HCT116 (cell line): Measurements from ENCODE around the gene GRIA1.

Experiments used
- CEBPB ChIP-seq: IDR thresholded peaks from 2 replicates; pipeline ENCODE4 v1.6.1; 2012; ENCODE audit warnings: low read depth
- EGR1 ChIP-seq: IDR thresholded peaks from 2 replicates; pipeline ENCODE4 v1.6.1; 2012; ENCODE audit warnings: low read depth
- EZH2phosphoT487 ChIP-seq: fragments of 200-600 bp; IDR thresholded peaks from 2 replicates; pipeline ENCODE4 v1.6.1; 2018; ENCODE audit warnings: antibody characterized with exemption, borderline replicate concordance
- RAD21 ChIP-seq: IDR thresholded peaks from 2 replicates; pipeline ENCODE4 v1.6.1; 2012; ENCODE audit warnings: low read depth, mild to moderate bottlenecking
- ZNF274 ChIP-seq: fragments of 200-500 bp; sonication (Bioruptor generic); IDR thresholded peaks from 2 replicates; pipeline ENCODE4 v1.6.1; 2014; ENCODE audit warnings: mild to moderate bottlenecking, low read depth, low read length, inconsistent platforms
- TF ChIP-seq, protein P1 (sequence below): IDR thresholded peaks from 2 replicates; pipeline ENCODE4 v1.6.1; 2012
- TF ChIP-seq, protein P2 (sequence below): IDR thresholded peaks from 2 replicates; pipeline ENCODE4 v1.6.1; 2012
- TF ChIP-seq, protein P3 (sequence below), 3 experiments: fragments of 200-600 bp in 1 of 3; sonication (generic) in 1 of 3; IDR thresholded peaks in 2 of 3; conservative IDR thresholded peaks in 1 of 3; 2 replicates each; pipeline ENCODE4 v1.5.1; 2012 to 2017; ENCODE audit warnings: low read depth in 2 of 3, low read length in 2 of 3, antibody characterized with exemption in 1 of 3, borderline replicate concordance in 1 of 3, control low read depth in 1 of 3, mild to moderate bottlenecking in 1 of 3, mixed read lengths in 1 of 3, mixed run types in 1 of 3, moderate library complexity in 1 of 3; ENCODE audit not compliant: insufficient read depth in 1 of 3

DNA sequence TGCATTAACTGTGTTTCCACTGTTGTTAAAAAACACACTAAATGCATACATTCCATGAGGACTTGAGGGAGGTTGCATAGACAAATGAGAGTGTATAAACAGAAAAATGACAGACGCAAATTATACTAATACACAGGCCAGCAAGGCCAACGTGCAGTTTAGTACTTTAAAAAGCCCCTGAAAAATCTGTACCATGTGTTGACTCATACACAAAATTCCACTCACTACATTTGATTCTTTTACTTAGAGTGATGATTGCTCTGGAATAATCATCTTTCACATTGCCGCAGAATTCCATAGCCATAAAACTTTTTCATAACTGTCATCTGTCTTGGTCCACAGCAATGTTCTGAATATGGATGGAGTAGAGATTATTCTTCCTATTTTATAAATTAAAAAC lies 332.6 kb downstream of the GRIA1 start:
- TF ChIP-seq, protein P1, sequence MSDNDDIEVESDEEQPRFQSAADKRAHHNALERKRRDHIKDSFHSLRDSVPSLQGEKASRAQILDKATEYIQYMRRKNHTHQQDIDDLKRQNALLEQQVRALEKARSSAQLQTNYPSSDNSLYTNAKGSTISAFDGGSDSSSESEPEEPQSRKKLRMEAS: no peak
- TF ChIP-seq ZNF274: no peak
- no peak for TF ChIP-seq EGR1
- no peak for TF ChIP-seq CEBPB
- TF ChIP-seq, protein P2, sequence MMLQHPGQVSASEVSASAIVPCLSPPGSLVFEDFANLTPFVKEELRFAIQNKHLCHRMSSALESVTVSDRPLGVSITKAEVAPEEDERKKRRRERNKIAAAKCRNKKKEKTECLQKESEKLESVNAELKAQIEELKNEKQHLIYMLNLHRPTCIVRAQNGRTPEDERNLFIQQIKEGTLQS: no peak
- TF ChIP-seq RAD21: no peak
- TF ChIP-seq, protein P3, sequence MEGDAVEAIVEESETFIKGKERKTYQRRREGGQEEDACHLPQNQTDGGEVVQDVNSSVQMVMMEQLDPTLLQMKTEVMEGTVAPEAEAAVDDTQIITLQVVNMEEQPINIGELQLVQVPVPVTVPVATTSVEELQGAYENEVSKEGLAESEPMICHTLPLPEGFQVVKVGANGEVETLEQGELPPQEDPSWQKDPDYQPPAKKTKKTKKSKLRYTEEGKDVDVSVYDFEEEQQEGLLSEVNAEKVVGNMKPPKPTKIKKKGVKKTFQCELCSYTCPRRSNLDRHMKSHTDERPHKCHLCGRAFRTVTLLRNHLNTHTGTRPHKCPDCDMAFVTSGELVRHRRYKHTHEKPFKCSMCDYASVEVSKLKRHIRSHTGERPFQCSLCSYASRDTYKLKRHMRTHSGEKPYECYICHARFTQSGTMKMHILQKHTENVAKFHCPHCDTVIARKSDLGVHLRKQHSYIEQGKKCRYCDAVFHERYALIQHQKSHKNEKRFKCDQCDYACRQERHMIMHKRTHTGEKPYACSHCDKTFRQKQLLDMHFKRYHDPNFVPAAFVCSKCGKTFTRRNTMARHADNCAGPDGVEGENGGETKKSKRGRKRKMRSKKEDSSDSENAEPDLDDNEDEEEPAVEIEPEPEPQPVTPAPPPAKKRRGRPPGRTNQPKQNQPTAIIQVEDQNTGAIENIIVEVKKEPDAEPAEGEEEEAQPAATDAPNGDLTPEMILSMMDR (IDR thresholded peaks at IDR 0.05 in 2 of 3, conservative IDR thresholded peaks at IDR 0.05 in 1 of 3; ENCODE audit: borderline replicate concordance in 1 of 3, insufficient read depth in 1 of 3, low read depth in 2 of 3, low read length in 2 of 3): no peak
- no peak for TF ChIP-seq EZH2phosphoT487
